ENCODE measurements around the gene ESPNL. TPM values are rescaled to one million over a fixed set of nuclear protein-coding genes. Genes with fewer than 3 reads are reported as not detected.
A peak's percentile ranks its signal among the peaks of the same experiment; 100 is the strongest.

Gene ESPNL
- total RNA-seq, 4 donors from 2014 or later = 0.44 to 2.1 TPM; not detected in 2

DNA sequence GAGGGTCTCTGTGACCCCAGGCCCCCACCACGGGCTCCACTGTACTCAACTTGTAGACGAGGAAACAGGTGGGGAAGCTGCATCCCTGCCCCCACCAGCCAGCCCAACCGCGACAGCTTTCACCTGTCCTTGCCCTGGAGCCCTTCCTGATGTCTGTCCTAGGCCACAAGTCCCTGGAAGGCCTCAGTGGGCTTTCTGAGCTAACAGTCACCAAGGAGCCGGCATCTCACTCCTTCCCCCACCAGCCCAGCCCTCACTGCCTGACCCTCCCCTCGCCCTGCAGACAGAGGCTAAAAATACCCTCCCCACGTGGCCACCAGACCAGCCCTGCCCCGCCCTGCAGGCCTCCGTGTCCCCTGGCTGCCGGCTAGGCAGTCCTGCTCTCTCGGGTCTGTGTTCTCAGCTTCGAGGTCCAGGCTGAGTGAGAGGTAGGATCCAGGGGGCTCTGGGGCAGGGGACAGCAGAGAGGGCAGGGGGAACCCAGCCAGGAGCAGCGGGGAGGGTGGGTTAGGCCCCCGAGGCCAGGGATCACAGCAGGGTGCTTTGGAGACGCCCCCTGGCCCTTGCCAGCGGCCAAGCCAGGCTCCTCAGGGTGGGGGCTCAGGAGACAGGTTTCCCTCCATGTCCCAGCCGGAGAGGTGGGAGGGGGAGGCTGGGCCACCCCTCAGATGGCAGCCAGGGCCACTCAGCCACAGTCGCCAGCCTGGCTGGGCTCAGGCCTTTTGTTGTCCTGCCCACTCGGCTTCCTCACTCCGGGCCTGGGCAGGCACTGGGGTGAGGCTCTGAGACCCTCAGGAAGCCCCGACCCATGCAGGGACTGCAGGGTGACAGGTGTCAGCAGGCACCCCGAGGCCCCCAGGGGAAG is 38.4 kb downstream of the ESPNL start, which contains the start of gene KLHL30:
Gene KLHL30 (plus strand): TSS at position 338 of the 865 bp plus-strand sequence. CDS start 2,087 bp downstream, outside the sequence.
- Histone ChIP-seq H3K9me3 (no peaks in the 10 kb centered on the region), H3K4me1 (peaks cover 0 to 20% (median 5%) of the 10 kb centered on the region in 4 donors), H3K27ac (no peak within 1 kb of the TSS), H3K4me3 (peak within 1 kb of the TSS in 1 of 4 donors; percentile 27), H3K36me3 (no peaks in the 10 kb centered on the region), H3K27me3 (peaks cover 0 to 9% of the 10 kb centered on the region in 2 donors)
- no peak for DNase-seq (ENCODE audit: low spot score in 2 of 2)
- TF ChIP-seq POLR2A (IDR thresholded peaks at IDR 0.05) (no peak), EP300 (IDR thresholded peaks at IDR 0.05) (no peak)
- TF ChIP-seq, protein P1, sequence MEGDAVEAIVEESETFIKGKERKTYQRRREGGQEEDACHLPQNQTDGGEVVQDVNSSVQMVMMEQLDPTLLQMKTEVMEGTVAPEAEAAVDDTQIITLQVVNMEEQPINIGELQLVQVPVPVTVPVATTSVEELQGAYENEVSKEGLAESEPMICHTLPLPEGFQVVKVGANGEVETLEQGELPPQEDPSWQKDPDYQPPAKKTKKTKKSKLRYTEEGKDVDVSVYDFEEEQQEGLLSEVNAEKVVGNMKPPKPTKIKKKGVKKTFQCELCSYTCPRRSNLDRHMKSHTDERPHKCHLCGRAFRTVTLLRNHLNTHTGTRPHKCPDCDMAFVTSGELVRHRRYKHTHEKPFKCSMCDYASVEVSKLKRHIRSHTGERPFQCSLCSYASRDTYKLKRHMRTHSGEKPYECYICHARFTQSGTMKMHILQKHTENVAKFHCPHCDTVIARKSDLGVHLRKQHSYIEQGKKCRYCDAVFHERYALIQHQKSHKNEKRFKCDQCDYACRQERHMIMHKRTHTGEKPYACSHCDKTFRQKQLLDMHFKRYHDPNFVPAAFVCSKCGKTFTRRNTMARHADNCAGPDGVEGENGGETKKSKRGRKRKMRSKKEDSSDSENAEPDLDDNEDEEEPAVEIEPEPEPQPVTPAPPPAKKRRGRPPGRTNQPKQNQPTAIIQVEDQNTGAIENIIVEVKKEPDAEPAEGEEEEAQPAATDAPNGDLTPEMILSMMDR (IDR thresholded peaks at IDR 0.05) = no peak
- 45 to 54% methylated on average over 17 to 20 of the region's 22 CpGs for WGBS, 2 donors

DNA sequence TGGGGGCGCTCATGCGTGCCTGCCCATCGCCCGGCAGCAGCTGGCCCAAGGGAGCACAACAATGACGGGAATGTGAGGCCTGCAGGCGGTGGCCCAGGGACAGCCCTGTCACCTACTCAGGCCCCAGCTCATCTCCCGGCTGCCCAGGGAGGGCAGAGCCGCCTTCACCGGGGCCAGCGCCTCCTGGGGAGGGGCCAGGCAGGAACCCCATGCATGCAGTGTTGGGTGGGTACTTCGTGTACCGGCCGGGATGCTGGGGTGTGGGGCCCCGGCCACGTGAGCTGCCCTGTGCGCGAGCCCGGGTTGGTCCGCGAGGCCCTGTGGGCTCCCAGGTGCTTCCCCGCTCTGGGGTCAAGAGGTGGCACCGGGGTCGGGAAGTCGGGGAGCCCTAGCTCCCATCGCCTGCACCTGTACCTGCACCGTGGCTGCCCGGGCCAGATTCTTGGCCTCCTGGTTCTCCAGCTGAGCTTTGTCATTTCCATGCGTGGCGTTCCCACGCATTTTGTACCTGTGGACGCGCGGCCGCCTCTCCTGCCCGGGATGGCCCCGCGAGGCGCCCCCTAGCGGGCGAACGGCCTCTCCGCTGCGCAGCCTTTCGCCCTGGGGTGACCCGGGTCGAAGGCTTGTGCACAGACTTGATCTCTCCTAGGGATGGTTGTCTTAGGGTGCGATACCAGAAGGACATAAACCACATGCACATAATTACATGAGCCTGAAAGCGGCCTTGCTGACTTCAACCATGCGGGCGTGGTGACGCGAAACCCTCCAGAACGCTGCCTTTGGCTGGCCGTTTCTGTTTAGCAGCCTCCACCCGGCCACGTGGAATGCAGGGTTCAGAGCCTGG is 39.3 kb downstream of the ESPNL start:
- Histone ChIP-seq H3K27me3 (peaks cover 0 to 9% of the 10 kb centered on the region in 2 donors), H3K36me3 (no peaks in the 10 kb centered on the region), H3K9me3 (no peaks in the 10 kb centered on the region), H3K27ac (no peak overlapping the region), H3K4me1 (peaks cover 0 to 20% (median 5%) of the 10 kb centered on the region in 4 donors), H3K4me3 (peak overlapping the region in 1 of 4 donors; percentile 27)
- no peak for TF ChIP-seq EP300 (IDR thresholded peaks at IDR 0.05)
- TF ChIP-seq, protein P1 (IDR thresholded peaks at IDR 0.05) = peak in 4 of 5 experiments; percentile 23 to 48 (median 28)
- 50 to 64% methylated on average over 43 to 51 of the region's 56 CpGs for WGBS, 2 donors
- DNase-seq (ENCODE audit: low spot score in 2 of 2) = no peak

DNA sequence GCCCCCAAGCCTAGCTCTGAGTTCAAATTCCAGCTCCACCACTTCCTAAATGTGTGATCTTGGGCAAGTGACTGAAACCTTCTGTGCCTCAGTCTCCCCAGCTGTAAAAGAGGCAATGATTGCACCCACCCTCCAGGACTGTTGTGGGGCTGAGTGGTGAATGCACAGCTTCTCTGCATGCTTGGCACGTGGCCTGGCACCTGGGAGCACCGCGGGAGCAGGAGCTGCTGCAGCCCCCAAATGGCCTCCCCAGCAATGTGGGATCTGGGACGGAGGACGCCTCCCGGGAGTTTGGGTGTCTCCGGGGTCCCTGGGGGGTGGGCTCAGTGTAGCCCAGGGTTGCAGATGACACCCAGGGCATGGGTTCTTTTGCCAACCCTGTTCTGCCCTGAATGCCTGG is 39.9 kb downstream of the ESPNL start:
- Histone ChIP-seq H3K9me3 (no peaks in the 10 kb centered on the region), H3K4me3 (no peak overlapping the region), H3K27me3 (peaks cover 0 to 9% of the 10 kb centered on the region in 2 donors), H3K36me3 (no peaks in the 10 kb centered on the region), H3K4me1 (peaks cover 0 to 20% (median 5%) of the 10 kb centered on the region in 4 donors), H3K27ac (no peak overlapping the region)
- TF ChIP-seq, protein P1 (IDR thresholded peaks at IDR 0.05) = no peak
- TF ChIP-seq POLR2A (IDR thresholded peaks at IDR 0.05) = no peak
- no peak for TF ChIP-seq EP300 (IDR thresholded peaks at IDR 0.05)
- DNase-seq (ENCODE audit: low spot score in 2 of 2) = no peak
- WGBS, 2 donors = 85% methylated on average over 7 of the region's 7 CpGs; no CpG with 5 or more reads in 1 of the 2 donors

DNA sequence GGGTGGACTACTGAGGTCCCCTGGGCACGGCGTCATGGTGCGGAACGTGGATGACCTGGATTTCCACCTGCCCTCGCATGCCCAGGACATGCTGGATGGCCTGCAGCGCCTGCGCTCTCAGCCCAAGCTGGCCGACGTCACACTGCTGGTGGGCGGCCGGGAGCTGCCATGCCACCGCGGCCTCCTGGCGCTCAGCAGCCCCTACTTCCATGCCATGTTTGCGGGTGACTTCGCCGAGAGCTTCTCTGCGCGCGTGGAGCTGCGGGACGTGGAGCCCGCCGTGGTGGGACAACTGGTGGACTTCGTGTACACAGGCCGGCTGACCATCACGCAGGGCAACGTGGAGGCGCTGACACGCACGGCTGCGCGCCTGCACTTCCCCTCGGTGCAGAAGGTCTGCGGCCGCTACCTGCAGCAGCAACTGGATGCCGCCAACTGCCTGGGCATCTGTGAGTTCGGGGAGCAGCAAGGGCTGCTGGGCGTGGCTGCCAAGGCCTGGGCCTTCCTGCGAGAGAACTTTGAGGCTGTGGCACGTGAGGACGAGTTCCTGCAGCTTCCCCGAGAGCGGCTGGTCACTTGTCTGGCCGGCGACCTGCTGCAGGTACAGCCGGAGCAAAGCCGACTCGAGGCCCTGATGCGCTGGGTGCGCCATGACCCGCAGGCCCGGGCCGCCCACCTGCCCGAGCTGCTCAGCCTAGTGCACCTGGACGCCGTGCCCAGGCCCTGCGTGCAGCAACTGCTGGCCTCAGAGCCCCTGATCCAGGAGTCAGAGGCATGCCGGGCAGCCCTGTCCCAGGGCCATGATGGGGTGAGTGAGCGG is 40.8 kb downstream of the ESPNL start:
- TF ChIP-seq, protein P1 (IDR thresholded peaks at IDR 0.05) = no peak
- TF ChIP-seq EP300 (IDR thresholded peaks at IDR 0.05) (no peak), POLR2A (IDR thresholded peaks at IDR 0.05) (no peak)
- no peaks in the 10 kb centered on the region for H3K9me3 ChIP-seq
- H3K4me1 ChIP-seq = peaks cover 0 to 20% (median 5%) of the 10 kb centered on the region in 4 donors
- no peaks in the 10 kb centered on the region for H3K36me3 ChIP-seq
- H3K4me3 ChIP-seq = no peak overlapping the region
- H3K27me3 ChIP-seq = peaks cover 0 to 9% of the 10 kb centered on the region in 2 donors
- WGBS, 2 donors = 90 to 92% methylated on average over 44 to 49 of the region's 60 CpGs
- DNase-seq (ENCODE audit: low spot score in 2 of 2) = no peak
- no peak overlapping the region for H3K27ac ChIP-seq

All from tibial nerve (tissue), 4 donors.